Measurements from ENCODE around the gene RALGPS2.

The RALGPS2 gene

DNA sequence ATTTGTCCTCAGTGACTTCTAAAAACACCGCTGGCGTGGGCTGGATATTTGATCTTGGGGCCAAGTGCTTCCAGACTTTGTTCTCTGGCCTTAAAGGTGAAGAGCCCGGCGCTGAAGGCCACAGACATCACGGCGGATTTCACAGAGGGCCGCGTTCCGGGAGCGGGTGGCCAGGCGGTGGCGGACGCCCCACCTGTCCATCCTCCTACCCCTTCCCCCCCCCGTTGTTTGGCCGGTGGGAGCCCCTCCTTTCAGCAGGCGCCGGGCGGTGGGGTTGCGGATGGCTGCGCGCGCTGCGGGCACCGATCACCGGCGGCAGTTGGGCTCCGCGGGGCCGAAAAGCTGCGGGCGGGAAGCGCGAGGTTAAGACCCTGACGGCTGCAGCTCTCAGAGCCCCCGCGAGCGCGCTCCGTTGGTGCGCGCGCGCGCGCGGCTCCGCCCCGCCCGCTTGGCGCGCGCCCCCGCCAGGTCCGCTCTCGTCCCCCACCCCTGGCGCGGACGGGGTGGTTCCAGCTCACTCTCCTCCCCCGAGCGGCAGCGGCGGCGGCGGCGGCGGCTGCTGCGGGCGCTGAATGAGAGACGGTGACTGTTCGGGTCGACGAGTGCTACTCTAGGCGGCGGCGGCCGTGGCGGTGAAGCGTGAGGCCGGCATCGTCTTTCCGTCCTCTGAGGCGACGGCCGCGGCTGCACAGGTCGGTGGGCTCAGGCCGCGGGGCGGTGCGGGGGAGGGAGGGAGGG lies at the start of gene RALGPS2:
TSS of gene RALGPS2 (plus strand) at position 517 of the 738 bp plus-strand sequence. CDS start 51,521 bp downstream, outside the sequence.
- Histone ChIP-seq H3K36me3 (ENCODE audit: control insufficient read depth, insufficient read depth, low read length) (no peaks in the 10 kb centered on the region), H3K27me3 (ENCODE audit: control insufficient read depth, insufficient read depth, low read length) (no peaks in the 10 kb centered on the region), H3K4me1 (ENCODE audit: control insufficient read depth, insufficient read depth, low read length) (no peaks in the 10 kb centered on the region; the same call in 1 of the 2 replicates), H3K4me3 (ENCODE audit: low read length) (peak within 1 kb of the TSS; percentile 80), H3K9me3 (ENCODE audit: control insufficient read depth, insufficient read depth, low read length) (no peaks in the 10 kb centered on the region), H3K27ac (ENCODE audit: low read length) (no peak within 1 kb of the TSS)
- WGBS (ENCODE audit: insufficient coverage, insufficient read length), result no CpG with 5 or more reads among the region's 90 CpGs
- no peak for DNase-seq (ENCODE audit: low read depth, low spot score)

- Histone ChIP-seq H3K27ac (ENCODE audit: low read length) (no peak overlapping the region), H3K27me3 (ENCODE audit: control insufficient read depth, insufficient read depth, low read length) (no peaks in the 10 kb centered on the region), H3K9me3 (ENCODE audit: control insufficient read depth, insufficient read depth, low read length) (no peaks in the 10 kb centered on the region), H3K36me3 (ENCODE audit: control insufficient read depth, insufficient read depth, low read length) (no peaks in the 10 kb centered on the region), H3K4me3 (ENCODE audit: low read length) (no peak overlapping the region), H3K4me1 (ENCODE audit: control insufficient read depth, insufficient read depth, low read length) (no peaks in the 10 kb centered on the region)
- no CpG with 5 or more reads among the region's 2 CpGs for WGBS (ENCODE audit: insufficient coverage, insufficient read length)
- DNase-seq (ENCODE audit: low read depth, low spot score), result no peak
Observed at GRCh38 chr1:178679237-178679636, 45.8 kb upstream of the RALGPS2 start.

DNA sequence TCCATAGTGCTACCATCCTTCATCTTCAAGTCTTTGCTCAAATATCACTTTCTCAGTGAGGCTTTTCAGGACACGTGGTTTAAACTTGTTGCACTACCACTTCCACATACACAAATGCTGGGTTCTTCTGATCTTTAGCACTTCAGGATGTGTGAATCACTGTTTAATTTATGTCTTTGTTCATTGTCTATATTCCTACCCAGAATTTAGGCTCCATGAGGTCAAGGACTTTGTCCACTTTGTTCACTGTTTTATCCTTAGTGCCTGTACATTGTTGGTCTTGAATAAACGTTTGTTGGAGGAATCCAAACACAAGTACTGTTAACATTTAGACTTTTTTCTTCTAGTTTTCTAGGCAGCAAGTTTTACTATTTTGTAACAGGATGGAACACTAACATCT lies 42.6 kb upstream of the RALGPS2 start:
- Histone ChIP-seq H3K4me3 (ENCODE audit: low read length) (no peak overlapping the region), H3K36me3 (ENCODE audit: control insufficient read depth, insufficient read depth, low read length) (no peaks in the 10 kb centered on the region), H3K9me3 (ENCODE audit: control insufficient read depth, insufficient read depth, low read length) (no peaks in the 10 kb centered on the region), H3K27me3 (ENCODE audit: control insufficient read depth, insufficient read depth, low read length) (no peaks in the 10 kb centered on the region), H3K4me1 (ENCODE audit: control insufficient read depth, insufficient read depth, low read length) (no peaks in the 10 kb centered on the region), H3K27ac (ENCODE audit: low read length) (no peak overlapping the region)
- WGBS (ENCODE audit: insufficient coverage, insufficient read length), result no CpG with 5 or more reads among the region's 2 CpGs
- no peak for DNase-seq (ENCODE audit: low read depth, low spot score)

DNA sequence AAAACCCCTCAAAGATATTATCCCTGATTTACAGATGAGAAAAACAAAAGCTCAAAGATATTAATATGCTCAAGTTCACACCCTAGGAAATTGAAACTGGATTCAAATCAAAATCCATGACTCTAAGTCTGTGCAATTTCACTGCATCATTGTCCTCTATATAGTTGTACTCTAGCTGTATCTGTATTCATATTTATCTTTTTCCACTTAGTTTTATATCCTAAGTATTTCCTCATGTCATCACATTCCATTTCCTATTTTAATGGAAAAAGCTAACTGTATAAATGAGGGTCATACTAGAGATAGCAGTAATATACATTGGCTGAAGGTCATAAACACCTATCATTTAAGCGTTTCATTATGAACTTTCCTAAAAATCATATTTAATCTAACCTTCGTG lies 42.2 kb upstream of the RALGPS2 start:
- 100% methylated on average over 1 of the region's 2 CpGs for WGBS (ENCODE audit: insufficient coverage, insufficient read length)
- Histone ChIP-seq H3K27me3 (ENCODE audit: control insufficient read depth, insufficient read depth, low read length) (no peaks in the 10 kb centered on the region), H3K36me3 (ENCODE audit: control insufficient read depth, insufficient read depth, low read length) (no peaks in the 10 kb centered on the region), H3K4me1 (ENCODE audit: control insufficient read depth, insufficient read depth, low read length) (no peaks in the 10 kb centered on the region), H3K27ac (ENCODE audit: low read length) (no peak overlapping the region), H3K9me3 (ENCODE audit: control insufficient read depth, insufficient read depth, low read length) (no peaks in the 10 kb centered on the region), H3K4me3 (ENCODE audit: low read length) (no peak overlapping the region)
- DNase-seq (ENCODE audit: low read depth, low spot score), result no peak

DNA sequence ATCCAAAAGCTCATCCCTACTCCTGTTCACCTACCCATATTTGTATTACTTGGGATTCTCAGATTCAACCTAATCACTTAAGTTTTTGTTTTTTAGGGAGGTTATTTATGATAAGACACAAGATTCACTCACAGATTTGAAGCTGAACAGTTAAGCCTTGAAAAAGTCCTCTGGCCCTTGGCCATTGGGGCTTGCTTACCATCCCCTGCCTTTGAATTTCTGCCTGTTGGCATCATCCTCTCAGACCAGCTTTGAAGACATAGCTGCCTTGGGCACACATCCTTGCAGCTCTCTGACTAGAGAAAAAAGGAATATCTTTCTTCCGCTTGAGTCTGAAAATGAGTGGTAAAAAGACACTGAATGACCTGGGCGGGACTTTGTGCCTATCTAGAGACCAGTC lies 41.8 kb upstream of the RALGPS2 start:
- no peak overlapping the region for H3K4me3 ChIP-seq (ENCODE audit: low read length)
- no peaks in the 10 kb centered on the region for H3K4me1 ChIP-seq (ENCODE audit: control insufficient read depth, insufficient read depth, low read length)
- H3K36me3 ChIP-seq (ENCODE audit: control insufficient read depth, insufficient read depth, low read length), result no peaks in the 10 kb centered on the region
- no peaks in the 10 kb centered on the region for H3K9me3 ChIP-seq (ENCODE audit: control insufficient read depth, insufficient read depth, low read length)
- no peaks in the 10 kb centered on the region for H3K27me3 ChIP-seq (ENCODE audit: control insufficient read depth, insufficient read depth, low read length)
- no peak for DNase-seq (ENCODE audit: low read depth, low spot score)
- no CpG with 5 or more reads among the region's 2 CpGs for WGBS (ENCODE audit: insufficient coverage, insufficient read length)
- H3K27ac ChIP-seq (ENCODE audit: low read length), result no peak overlapping the region

DNA sequence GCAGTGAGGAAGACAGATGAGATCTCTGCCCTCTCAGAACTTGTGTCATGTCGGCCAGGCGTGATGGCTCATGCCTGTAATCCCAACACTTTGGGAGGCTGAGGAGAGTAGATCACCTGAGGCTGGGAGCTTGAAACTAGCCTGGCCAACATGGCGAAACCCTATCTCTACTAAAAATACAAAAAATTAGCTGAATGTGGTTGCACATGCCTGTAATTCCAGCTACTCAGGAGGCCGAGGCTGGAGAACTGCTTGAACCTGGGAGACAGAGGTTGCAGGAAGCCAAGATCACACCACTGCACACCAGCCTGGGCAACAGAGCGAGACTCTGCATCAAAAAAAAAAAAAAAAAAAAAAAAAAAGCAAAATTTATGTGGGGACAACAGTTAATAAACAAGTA lies 40.9 kb upstream of the RALGPS2 start:
- Histone ChIP-seq H3K36me3 (ENCODE audit: control insufficient read depth, insufficient read depth, low read length) (no peaks in the 10 kb centered on the region), H3K4me1 (ENCODE audit: control insufficient read depth, insufficient read depth, low read length) (no peaks in the 10 kb centered on the region), H3K27me3 (ENCODE audit: control insufficient read depth, insufficient read depth, low read length) (no peaks in the 10 kb centered on the region), H3K4me3 (ENCODE audit: low read length) (no peak overlapping the region), H3K27ac (ENCODE audit: low read length) (no peak overlapping the region), H3K9me3 (ENCODE audit: control insufficient read depth, insufficient read depth, low read length) (no peaks in the 10 kb centered on the region)
- no peak for DNase-seq (ENCODE audit: low read depth, low spot score)
- WGBS (ENCODE audit: insufficient coverage, insufficient read length), result no CpG with 5 or more reads among the region's 5 CpGs

- Histone ChIP-seq H3K36me3 (ENCODE audit: control insufficient read depth, insufficient read depth, low read length) (no peaks in the 10 kb centered on the region), H3K4me3 (ENCODE audit: low read length) (no peak overlapping the region), H3K27ac (ENCODE audit: low read length) (no peak overlapping the region), H3K4me1 (ENCODE audit: control insufficient read depth, insufficient read depth, low read length) (no peaks in the 10 kb centered on the region), H3K9me3 (ENCODE audit: control insufficient read depth, insufficient read depth, low read length) (no peaks in the 10 kb centered on the region), H3K27me3 (ENCODE audit: control insufficient read depth, insufficient read depth, low read length) (no peaks in the 10 kb centered on the region)
- WGBS (ENCODE audit: insufficient coverage, insufficient read length), result no CpG with 5 or more reads among the region's 1 CpG
- DNase-seq (ENCODE audit: low read depth, low spot score), result no peak
Observed at GRCh38 chr1:178684542-178685000, 40.5 kb upstream of the RALGPS2 start.

DNA sequence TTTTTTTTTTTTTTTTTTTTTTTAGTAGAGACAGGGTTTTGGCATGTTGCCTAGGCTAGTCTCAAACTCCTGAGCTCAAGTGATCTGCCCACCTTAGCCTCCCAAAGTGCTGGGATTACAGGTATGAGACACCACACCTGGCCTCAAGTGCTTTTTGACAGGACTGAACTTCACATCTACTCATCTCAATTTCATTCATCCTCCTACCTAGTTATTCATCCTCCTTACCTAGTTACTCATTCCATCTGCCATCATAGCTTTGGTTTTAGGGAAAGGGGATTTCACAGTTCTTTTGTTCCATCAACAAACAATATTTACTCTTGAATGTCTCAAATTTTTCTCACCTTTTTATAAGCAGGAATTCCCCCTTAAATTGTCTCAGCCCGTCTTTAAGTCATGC lies 38.6 kb upstream of the RALGPS2 start:
- Histone ChIP-seq H3K9me3 (ENCODE audit: control insufficient read depth, insufficient read depth, low read length) (no peaks in the 10 kb centered on the region), H3K36me3 (ENCODE audit: control insufficient read depth, insufficient read depth, low read length) (no peaks in the 10 kb centered on the region), H3K4me3 (ENCODE audit: low read length) (no peak overlapping the region), H3K4me1 (ENCODE audit: control insufficient read depth, insufficient read depth, low read length) (no peaks in the 10 kb centered on the region), H3K27ac (ENCODE audit: low read length) (no peak overlapping the region), H3K27me3 (ENCODE audit: control insufficient read depth, insufficient read depth, low read length) (no peaks in the 10 kb centered on the region)
- no peak for DNase-seq (ENCODE audit: low read depth, low spot score)
- WGBS (ENCODE audit: insufficient coverage, insufficient read length), result no CpG with 5 or more reads among the region's 1 CpG

DNA sequence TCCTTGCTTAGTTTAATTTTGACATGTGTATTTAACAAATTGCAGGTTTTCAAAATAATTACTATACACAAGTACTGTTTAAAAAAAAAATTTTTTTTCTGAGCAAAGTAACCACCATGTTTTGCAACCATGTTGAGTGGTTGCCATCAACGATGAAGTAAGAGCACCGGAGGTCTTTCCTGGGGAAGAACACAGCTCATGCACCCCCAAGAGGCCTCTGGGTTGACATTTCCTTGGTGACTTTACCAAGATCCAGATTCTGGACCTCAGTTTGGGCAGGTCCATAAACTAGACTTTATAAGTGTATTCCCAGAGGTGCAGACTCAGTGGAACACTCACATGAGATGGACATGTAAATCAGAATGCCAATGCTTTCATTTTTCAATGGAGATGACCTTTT lies 36.8 kb upstream of the RALGPS2 start:
- WGBS (ENCODE audit: insufficient coverage, insufficient read length), result no CpG with 5 or more reads among the region's 2 CpGs
- no peaks in the 10 kb centered on the region for H3K4me1 ChIP-seq (ENCODE audit: control insufficient read depth, insufficient read depth, low read length)
- no peak overlapping the region for H3K27ac ChIP-seq (ENCODE audit: low read length)
- no peaks in the 10 kb centered on the region for H3K36me3 ChIP-seq (ENCODE audit: control insufficient read depth, insufficient read depth, low read length)
- H3K4me3 ChIP-seq (ENCODE audit: low read length), result no peak overlapping the region
- DNase-seq (ENCODE audit: low read depth, low spot score), result no peak
- no peaks in the 10 kb centered on the region for H3K9me3 ChIP-seq (ENCODE audit: control insufficient read depth, insufficient read depth, low read length)
- H3K27me3 ChIP-seq (ENCODE audit: control insufficient read depth, insufficient read depth, low read length), result no peaks in the 10 kb centered on the region

DNA sequence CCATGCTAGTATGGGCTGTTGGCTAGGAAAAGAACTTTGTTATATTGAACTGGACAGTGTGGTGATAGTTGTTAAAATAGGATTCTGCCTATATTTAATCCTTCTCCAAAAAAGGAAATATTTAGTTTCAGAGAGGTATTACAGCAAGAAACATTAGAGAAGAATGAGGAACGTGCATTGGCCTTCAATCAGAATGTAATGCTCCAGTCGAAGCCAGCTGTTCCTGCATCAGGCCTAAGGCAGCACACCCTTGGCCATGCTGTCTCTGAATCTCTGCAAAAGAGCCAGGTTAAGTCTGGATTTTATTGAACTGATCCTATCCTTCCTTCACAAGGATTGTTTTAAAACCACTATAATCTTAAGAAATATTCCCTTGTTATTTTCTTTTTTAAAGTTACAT lies 35.3 kb upstream of the RALGPS2 start:
- no peaks in the 10 kb centered on the region for H3K27me3 ChIP-seq (ENCODE audit: control insufficient read depth, insufficient read depth, low read length)
- no peaks in the 10 kb centered on the region for H3K36me3 ChIP-seq (ENCODE audit: control insufficient read depth, insufficient read depth, low read length)
- no peaks in the 10 kb centered on the region for H3K9me3 ChIP-seq (ENCODE audit: control insufficient read depth, insufficient read depth, low read length)
- H3K4me1 ChIP-seq (ENCODE audit: control insufficient read depth, insufficient read depth, low read length), result no peaks in the 10 kb centered on the region
- H3K4me3 ChIP-seq (ENCODE audit: low read length), result no peak overlapping the region
- H3K27ac ChIP-seq (ENCODE audit: low read length), result no peak overlapping the region
- no CpG with 5 or more reads among the region's 2 CpGs for WGBS (ENCODE audit: insufficient coverage, insufficient read length)
- DNase-seq (ENCODE audit: low read depth, low spot score), result no peak

DNA sequence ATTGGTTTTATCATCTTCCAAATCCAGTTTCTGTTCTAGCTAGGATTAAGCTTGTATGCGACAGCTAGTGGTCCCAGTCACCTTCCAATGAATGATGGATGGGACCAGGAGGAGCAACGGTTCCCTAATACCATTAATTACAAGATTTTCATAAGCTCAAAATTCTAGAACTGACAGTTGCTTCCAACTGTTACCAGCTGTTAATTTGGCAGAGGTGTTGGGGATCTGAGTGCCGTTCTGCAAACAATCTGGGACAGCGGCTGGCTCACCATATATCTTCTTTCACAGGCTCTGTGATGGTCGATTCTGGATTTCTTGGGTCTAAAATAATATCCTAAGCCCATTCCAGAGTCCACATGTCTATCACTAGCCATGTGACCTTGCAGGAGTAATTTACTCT lies 34.5 kb upstream of the RALGPS2 start:
- WGBS (ENCODE audit: insufficient coverage, insufficient read length), result no CpG with 5 or more reads among the region's 5 CpGs
- H3K27me3 ChIP-seq (ENCODE audit: control insufficient read depth, insufficient read depth, low read length), result no peaks in the 10 kb centered on the region
- no peak overlapping the region for H3K4me3 ChIP-seq (ENCODE audit: low read length)
- no peak overlapping the region for H3K27ac ChIP-seq (ENCODE audit: low read length)
- no peaks in the 10 kb centered on the region for H3K36me3 ChIP-seq (ENCODE audit: control insufficient read depth, insufficient read depth, low read length)
- no peaks in the 10 kb centered on the region for H3K9me3 ChIP-seq (ENCODE audit: control insufficient read depth, insufficient read depth, low read length)
- no peak for DNase-seq (ENCODE audit: low read depth, low spot score)
- H3K4me1 ChIP-seq (ENCODE audit: control insufficient read depth, insufficient read depth, low read length), result no peaks in the 10 kb centered on the region

All from iPS DF 6.9 (cell line).